Thoracic aorta (tissue), 2 donors: ENCODE results near the gene ASIC1. TPM values are rescaled to one million over a fixed set of nuclear protein-coding genes. Genes with fewer than 3 reads are reported as not detected.

Experiments used
- ATAC-seq: fragments of 150-250 bp; one replicate; pipeline ENCODE4 v1.8.0; 2017; ENCODE audit warnings: low read depth; ENCODE audit not compliant: insufficient number of reproducible peaks, low FRiP score
- DNase-seq: peaks from one replicate; pipeline ENCODE4 v3.0.0-alpha.2; 2020; ENCODE audit warnings: low spot score
- H3K27ac ChIP-seq, 2 donors: fragments of 200-600 bp; sonication (generic); 1 replicate in 1 of 2; 2 replicates in 1 of 2; pipeline ENCODE4 v1.5.1; 2016; ENCODE audit warnings: mild to moderate bottlenecking in 2 of 2, moderate library complexity in 2 of 2
- H3K27me3 ChIP-seq: fragments of 200-600 bp; sonication (generic); replicated peaks from 2 replicates; pipeline ENCODE4 v1.6.0; 2016; ENCODE audit warnings: mild to moderate bottlenecking; ENCODE audit not compliant: insufficient read depth
- H3K36me3 ChIP-seq: fragments of 200-600 bp; sonication (generic); one replicate; pipeline ENCODE4 v1.5.1; 2016
- H3K4me1 ChIP-seq, 2 donors: fragments of 200-600 bp; sonication (generic); 1 replicate in 1 of 2; 2 replicates in 1 of 2; pipeline versions ENCODE4 v1.5.1 to v1.6.0; 2016; ENCODE audit warnings: low read depth in 2 of 2, mild to moderate bottlenecking in 1 of 2; ENCODE audit not compliant: control insufficient read depth in 1 of 2
- H3K4me3 ChIP-seq: fragments of 200-600 bp; sonication (generic); 2 replicates; pipeline ENCODE4 v1.5.1; 2016; ENCODE audit warnings: mild to moderate bottlenecking
- H3K9me3 ChIP-seq: fragments of 200-600 bp; sonication (generic); 2 replicates; pipeline ENCODE4 v1.5.1; 2016
- CTCF ChIP-seq: fragments of 200-600 bp; sonication (generic); IDR thresholded peaks from one replicate; pipeline ENCODE4 v1.5.1; 2019; ENCODE audit warnings: antibody characterized with exemption
- total RNA-seq, 2 donors: library from RNA; depleted of rRNA; stranded (reverse); fragments of >200 nt; gene quantifications; one replicate each; pipeline versions ENCODE4 v1.1.0 to v1.2.3, GENCODE V29; 2016

The ASIC1 gene
- total RNA-seq, result not detected

- no peak for DNase-seq
- no peaks in the 10 kb centered on the region for H3K36me3 ChIP-seq
- H3K27ac ChIP-seq, result no peak within 1 kb of the TSS
- peaks cover 17 to 22% of the 10 kb centered on the region in 2 donors for H3K4me1 ChIP-seq
- peak within 1 kb of the TSS; percentile 84 for H3K4me3 ChIP-seq
- H3K27me3 ChIP-seq, result no peaks in the 10 kb centered on the region
- no peak for ATAC-seq
- no peaks in the 10 kb centered on the region for H3K9me3 ChIP-seq
- no peak for TF ChIP-seq CTCF
Measured at GRCh38 chr12:50057000-50057841, at the start of gene ASIC1. Gene ASIC1, plus strand, starts transcription at chr12:50057596. Its CDS starts 1,171 bp downstream, at chr12:50058767.

GRCh38 chr12:50013361-50014147 lies 43.8 kb upstream of the ASIC1 start:
- no peak for ATAC-seq
- DNase-seq, result no peak
- Histone ChIP-seq H3K4me1 (peaks cover 0 to 10% of the 10 kb centered on the region in 2 donors), H3K9me3 (no peaks in the 10 kb centered on the region), H3K27ac (no peak overlapping the region), H3K27me3 (no peaks in the 10 kb centered on the region), H3K4me3 (no peak overlapping the region), H3K36me3 (no peaks in the 10 kb centered on the region)
- TF ChIP-seq CTCF, result no peak

GRCh38 chr12:50014342-50014741 lies 43.1 kb upstream of the ASIC1 start:
- ATAC-seq (no peak), DNase-seq (no peak)
- no peak overlapping the region for H3K27ac ChIP-seq
- no peaks in the 10 kb centered on the region for H3K27me3 ChIP-seq
- no peak for TF ChIP-seq CTCF
- H3K9me3 ChIP-seq, result no peaks in the 10 kb centered on the region
- H3K36me3 ChIP-seq, result no peaks in the 10 kb centered on the region
- no peak overlapping the region for H3K4me3 ChIP-seq
- peaks cover 0 to 10% of the 10 kb centered on the region in 2 donors for H3K4me1 ChIP-seq

GRCh38 chr12:50016501-50017475 lies 40.6 kb upstream of the ASIC1 start:
- ATAC-seq (peak; percentile 80), DNase-seq (peak; percentile 50)
- Histone ChIP-seq H3K4me1 (peaks cover 0 to 10% of the 10 kb centered on the region in 2 donors), H3K27ac (peak overlapping the region in 1 of 2 donors; percentile 19), H3K27me3 (no peaks in the 10 kb centered on the region), H3K4me3 (peak overlapping the region; percentile 32), H3K9me3 (no peaks in the 10 kb centered on the region), H3K36me3 (no peaks in the 10 kb centered on the region)
- no peak for TF ChIP-seq CTCF
